Tibial nerve (tissue), 3 donors: ENCODE data around the gene BDH2.

ENCODE experiments used
- CTCF ChIP-seq, 5 experiments: fragments of 200-600 bp in 3 of 5; fragments of 450-650 bp in 2 of 5; sonication (generic) in 3 of 5; IDR thresholded peaks; one replicate each; pipeline ENCODE4 v1.5.1; 2016 to 2019; ENCODE audit warnings: antibody characterized with exemption in 5 of 5, mild to moderate bottlenecking in 3 of 5, moderate library complexity in 2 of 5
- POLR2A ChIP-seq, 2 donors: fragments of 450-650 bp; IDR thresholded peaks; one replicate each; pipeline ENCODE4 v1.6.1; 2017; ENCODE audit warnings: antibody characterized with exemption in 2 of 2, mild to moderate bottlenecking in 2 of 2, moderate library complexity in 2 of 2

DNA sequence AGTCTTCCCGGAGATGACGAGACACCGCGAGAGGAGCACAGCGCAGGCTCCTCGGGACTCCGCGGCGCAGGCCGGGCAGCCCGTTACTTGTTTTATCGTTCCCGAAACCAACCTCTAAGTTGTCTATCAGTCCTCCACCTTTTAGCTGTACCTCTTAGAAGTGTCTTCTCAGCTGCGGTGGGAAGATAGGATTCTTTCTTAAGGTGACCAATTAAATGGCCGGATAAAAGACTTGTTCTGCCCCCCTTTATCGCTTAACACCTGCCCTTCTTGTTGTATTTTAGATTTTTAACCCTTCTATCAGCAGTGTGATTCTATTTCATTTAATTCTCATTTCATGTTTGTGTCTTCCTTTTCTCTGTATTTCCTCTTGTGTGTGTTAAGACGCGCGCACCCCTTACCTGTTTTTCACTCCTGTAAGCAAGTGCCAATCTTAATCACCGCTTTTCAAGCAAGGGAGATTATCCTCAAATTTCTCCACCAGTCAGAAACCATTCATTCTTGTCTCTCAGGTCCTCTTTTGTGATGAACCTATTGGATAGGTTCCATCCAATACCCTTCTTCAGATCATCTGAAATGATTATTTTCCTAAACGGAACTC lies 22.8 kb downstream of the BDH2 start, which contains the start of gene SLC9B2:
- no peak for TF ChIP-seq CTCF (IDR thresholded peaks at IDR 0.05)
- TF ChIP-seq POLR2A (IDR thresholded peaks at IDR 0.05) = no peak
